Fibroblast of lung (primary cell): ENCODE data around the gene ACSM5.
"Not testable (repeated sequence)": the region's sequence is repeated elsewhere in the genome, so short reads cannot be mapped to it uniquely, and the experiment has no call there.

Source experiments
- CTCF ChIP-seq, 2 donors: IDR thresholded peaks in 1 of 2; conservative IDR thresholded peaks in 1 of 2; 1 replicate in 1 of 2; 2 replicates in 1 of 2; pipeline ENCODE4 v1.5.1; 2011 to 2012; ENCODE audit warnings: low read length in 2 of 2, control low read depth in 1 of 2, inconsistent platforms in 1 of 2, low read depth in 1 of 2, mild to moderate bottlenecking in 1 of 2
- EZH2 ChIP-seq: IDR thresholded peaks from 2 replicates; pipeline ENCODE4 v1.5.1; 2012; ENCODE audit warnings: low read length, control low read depth, mild to moderate bottlenecking; ENCODE audit errors: missing control alignments

DNA sequence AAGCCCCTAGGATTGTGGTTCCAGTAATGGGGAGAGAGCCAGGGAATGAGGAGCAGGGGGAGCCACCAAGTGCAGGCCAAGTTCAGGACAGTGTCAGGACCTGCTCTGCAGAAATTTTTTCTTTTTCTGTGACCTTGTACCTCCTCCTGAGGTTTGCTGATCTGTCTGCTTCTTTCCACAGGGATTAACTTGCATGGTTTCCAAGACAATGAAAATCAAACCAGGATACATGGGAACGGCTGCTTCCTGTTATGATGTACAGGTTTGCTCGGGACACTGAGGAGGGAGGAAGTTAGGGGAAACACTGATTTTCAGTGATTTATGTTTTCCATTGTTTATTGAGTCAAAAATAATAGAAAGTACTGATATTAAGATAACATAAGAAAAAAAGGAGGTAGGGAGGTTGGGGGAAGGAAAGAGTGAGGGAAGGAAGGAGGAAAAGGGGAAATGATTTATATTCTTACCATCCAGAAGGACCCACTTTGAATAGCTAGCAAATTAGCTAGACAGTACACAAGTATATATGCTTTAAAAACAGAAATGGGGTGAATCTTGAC, 67.9 kb downstream of the ACSM5 start:
- not testable (repeated sequence) for TF ChIP-seq CTCF (conservative IDR thresholded peaks at IDR 0.05 in 1 of 2, IDR thresholded peaks at IDR 0.05 in 1 of 2; ENCODE audit: low read depth in 1 of 2, low read length in 2 of 2); EZH2
